Inflammatory macrophage treated with lipopolysaccharide for 1 hour (primary cell): ENCODE results near the gene NPFFR1.

Experiments used
- DNase-seq, 2 donors: peaks; one replicate each; pipeline ENCODE4 v3.0.0-alpha.2; 2020 to 2022

Gene NPFFR1

GRCh38 chr10:70283445-70284399, at the start of gene NPFFR1:
Gene NPFFR1, minus strand, starts transcription at chr10:70284004. Its CDS starts 328 bp downstream, at chr10:70283676.
- DNase-seq: no peak

- DNase-seq: no peak
These were observed 49.5 kb upstream of the NPFFR1 start for GRCh38 chr10:70333268-70333667.

GRCh38 chr10:70331486-70332268, 47.9 kb upstream of the NPFFR1 start:
- DNase-seq: peak; percentile 91 to 95

- no peak for DNase-seq
These were observed 47.3 kb upstream of the NPFFR1 start for GRCh38 chr10:70331160-70331485.

GRCh38 chr10:70330671-70331070, 46.9 kb upstream of the NPFFR1 start:
- DNase-seq: no peak

- no peak for DNase-seq
These were observed 45.2 kb upstream of the NPFFR1 start for GRCh38 chr10:70328967-70329366.

- no peak for DNase-seq
These were observed 44.2 kb upstream of the NPFFR1 start for GRCh38 chr10:70328018-70328417.

GRCh38 chr10:70324951-70325781, 41.4 kb upstream of the NPFFR1 start:
- DNase-seq: no peak

- peak in 1 of 2 donors; percentile 10 for DNase-seq
These were observed 40.6 kb upstream of the NPFFR1 start for GRCh38 chr10:70324339-70324861.

GRCh38 chr10:70323697-70324338, 40.0 kb upstream of the NPFFR1 start:
- no peak for DNase-seq

GRCh38 chr10:70323138-70323696, 39.4 kb upstream of the NPFFR1 start:
- DNase-seq: no peak

GRCh38 chr10:70321897-70322890, 38.4 kb upstream of the NPFFR1 start:
- no peak for DNase-seq

- no peak for DNase-seq
These were observed 37.4 kb upstream of the NPFFR1 start for GRCh38 chr10:70321233-70321632.

GRCh38 chr10:70320751-70321150, 36.9 kb upstream of the NPFFR1 start:
- DNase-seq: no peak

GRCh38 chr10:70319824-70320223, 36.0 kb upstream of the NPFFR1 start:
- DNase-seq: no peak

GRCh38 chr10:70319183-70319582, 35.4 kb upstream of the NPFFR1 start:
- DNase-seq: no peak

- DNase-seq: no peak
These were observed 34.1 kb upstream of the NPFFR1 start for GRCh38 chr10:70317943-70318318.

- no peak for DNase-seq
These were observed 33.6 kb upstream of the NPFFR1 start for GRCh38 chr10:70317272-70317942.

GRCh38 chr10:70315815-70316214, 32.0 kb upstream of the NPFFR1 start:
- DNase-seq: no peak

GRCh38 chr10:70315276-70315675, 31.5 kb upstream of the NPFFR1 start:
- DNase-seq: no peak
